Activated CD4-positive, CD25-positive, alpha-beta regulatory T cell treated with anti-CD3 and anti-CD28 coated beads, Interleukin-2, amount 50 U/mL, for 24 hours (primary cell): Measurements from ENCODE around the gene TCN2.
"Not testable (repeated sequence)": the region's sequence is repeated elsewhere in the genome, so short reads cannot be mapped to it uniquely, and the experiment has no call there.

Experiments
- ATAC-seq, 2 donors: fragments of 150-1000 bp; cut with Tn5 transposase; one replicate each; pipeline ENCODE4 v1.10.0; 2021; ENCODE audit warnings: mild to moderate bottlenecking in 1 of 2, moderate library complexity in 1 of 2

TCN2 gene

DNA sequence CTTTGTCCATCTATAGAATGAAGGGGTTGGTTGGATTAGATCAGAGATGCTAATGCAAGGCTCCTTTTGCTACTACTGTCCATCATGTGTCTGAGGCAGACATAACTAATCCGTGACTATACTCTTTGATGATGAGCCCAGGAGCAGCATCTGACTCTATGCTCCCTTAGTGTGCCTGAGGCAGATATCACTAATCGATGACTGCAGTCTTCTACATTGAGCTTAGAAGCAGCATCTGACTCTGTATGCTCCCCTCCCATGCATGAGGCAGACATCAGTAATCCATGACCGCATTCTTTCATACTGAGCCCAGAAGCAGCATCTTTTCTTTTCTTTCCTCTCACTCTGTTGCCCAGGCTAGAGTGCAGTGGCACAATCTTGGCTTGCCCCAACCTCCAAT is 4.2 kb downstream of the TCN2 start:
- ATAC-seq: no peak

DNA sequence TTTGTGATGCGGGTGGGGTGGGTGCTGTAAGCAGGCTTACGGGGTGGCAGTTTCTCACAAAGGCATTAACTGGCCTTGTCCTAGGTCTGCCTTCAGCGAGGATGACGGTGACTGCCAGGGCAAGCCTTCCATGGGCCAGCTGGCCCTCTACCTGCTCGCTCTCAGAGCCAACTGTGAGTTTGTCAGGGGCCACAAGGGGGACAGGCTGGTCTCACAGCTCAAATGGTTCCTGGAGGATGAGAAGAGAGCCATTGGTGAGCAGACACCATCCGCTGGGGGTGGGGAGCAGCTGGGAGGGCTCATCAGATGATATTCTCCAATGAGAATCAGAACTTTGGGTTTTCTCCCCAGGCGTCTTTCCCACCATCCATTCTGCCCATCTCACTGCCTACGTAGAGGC is 5.8 kb downstream of the TCN2 start:
- ATAC-seq: no peak

DNA sequence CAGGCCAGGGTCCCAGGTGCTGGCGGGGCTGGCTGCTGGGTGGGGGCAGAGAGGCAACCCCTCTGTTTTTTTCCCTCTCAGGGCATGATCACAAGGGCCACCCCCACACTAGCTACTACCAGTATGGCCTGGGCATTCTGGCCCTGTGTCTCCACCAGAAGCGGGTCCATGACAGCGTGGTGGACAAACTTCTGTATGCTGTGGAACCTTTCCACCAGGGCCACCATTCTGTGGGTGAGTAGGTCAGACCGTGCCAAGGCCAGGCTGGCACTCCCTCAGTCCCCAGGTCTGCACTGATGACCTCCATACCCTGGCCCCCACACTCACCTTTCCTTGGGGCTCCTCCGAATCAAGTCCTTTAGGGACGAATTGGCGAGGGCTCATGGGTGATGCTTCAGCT is 7.3 kb downstream of the TCN2 start:
- ATAC-seq: no peak

DNA sequence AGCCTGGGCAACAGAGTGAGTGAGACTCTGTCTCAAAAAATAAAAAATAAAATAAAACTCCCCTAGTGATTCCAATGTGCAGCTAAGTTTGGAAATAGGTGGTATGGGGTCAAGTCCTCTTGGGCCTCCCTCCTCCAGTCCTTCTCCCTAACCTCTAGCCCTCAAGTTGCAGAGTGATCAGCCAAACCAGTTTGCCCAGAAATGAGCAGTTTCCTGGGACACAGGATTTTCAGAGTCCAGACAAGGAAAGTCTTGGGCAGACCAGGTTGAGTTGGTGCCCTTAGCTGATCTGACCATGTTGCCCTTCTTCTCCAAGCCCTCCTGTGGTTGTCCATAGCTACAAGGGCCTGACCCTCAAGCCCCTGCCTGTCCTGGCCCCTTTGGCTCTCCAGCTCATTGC is 7.9 kb downstream of the TCN2 start:
- no peak for ATAC-seq

DNA sequence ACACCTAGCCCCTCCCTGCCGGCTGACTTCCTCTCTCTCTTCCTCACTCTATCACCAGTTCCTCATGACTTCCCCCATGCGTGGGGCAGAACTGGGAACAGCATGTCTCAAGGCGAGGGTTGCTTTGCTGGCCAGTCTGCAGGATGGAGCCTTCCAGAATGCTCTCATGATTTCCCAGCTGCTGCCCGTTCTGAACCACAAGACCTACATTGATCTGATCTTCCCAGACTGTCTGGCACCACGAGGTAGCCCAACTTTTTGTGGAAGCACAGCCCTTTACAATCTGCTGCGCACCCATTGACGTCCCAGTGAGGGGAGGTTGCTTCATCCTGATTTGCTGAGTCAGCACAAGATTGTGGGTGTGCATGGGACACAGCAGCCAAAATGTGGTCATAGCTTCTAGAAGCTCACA is 8.6 kb downstream of the TCN2 start:
- ATAC-seq: no peak

DNA sequence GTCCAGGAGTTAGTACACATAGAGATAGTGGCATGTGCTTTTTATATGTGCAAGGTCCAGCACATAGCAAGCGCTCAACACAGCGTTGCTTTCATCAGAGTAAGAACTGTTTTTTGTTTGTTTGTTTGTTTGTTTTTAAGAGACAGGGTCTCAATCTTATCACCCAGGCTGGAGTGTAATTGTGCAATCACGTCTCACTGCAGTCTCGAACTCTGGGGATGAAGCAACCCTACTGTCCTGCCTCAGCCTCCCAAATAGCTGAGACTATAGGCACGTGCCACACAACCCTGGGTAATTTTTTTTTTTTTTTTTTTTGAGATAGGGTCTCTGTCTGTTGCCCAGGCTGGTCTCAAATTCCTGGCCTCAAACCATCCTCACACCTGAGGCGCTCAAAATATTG is 10.8 kb downstream of the TCN2 start:
- ATAC-seq: no peak

DNA sequence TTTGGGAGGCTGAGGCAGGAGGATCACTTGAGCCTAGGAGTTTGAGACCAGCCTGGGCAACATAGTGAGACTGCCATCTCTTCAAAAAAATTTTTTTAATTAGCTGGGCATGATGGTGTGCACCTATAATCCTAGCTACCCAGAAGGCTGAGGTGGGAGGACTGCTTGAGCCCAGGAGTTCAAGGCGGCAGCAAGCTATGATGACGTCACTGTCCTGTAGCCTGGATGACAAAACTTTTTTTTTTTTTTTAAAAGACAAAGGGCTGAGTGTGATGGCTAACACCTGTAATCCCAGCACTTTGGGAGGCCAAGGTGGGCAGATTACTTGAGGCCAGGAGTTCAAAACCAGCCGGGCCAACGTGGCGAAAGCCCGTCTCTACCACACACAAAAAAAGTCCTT is 12.9 kb downstream of the TCN2 start:
- ATAC-seq: not testable (repeated sequence)

DNA sequence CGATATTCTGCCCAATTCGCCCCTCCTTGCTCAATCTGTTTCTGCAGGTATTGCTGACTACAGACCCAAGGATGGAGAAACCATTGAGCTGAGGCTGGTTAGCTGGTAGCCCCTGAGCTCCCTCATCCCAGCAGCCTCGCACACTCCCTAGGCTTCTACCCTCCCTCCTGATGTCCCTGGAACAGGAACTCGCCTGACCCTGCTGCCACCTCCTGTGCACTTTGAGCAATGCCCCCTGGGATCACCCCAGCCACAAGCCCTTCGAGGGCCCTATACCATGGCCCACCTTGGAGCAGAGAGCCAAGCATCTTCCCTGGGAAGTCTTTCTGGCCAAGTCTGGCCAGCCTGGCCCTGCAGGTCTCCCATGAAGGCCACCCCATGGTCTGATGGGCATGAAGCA is 19.4 kb downstream of the TCN2 start:
- no peak for ATAC-seq

DNA sequence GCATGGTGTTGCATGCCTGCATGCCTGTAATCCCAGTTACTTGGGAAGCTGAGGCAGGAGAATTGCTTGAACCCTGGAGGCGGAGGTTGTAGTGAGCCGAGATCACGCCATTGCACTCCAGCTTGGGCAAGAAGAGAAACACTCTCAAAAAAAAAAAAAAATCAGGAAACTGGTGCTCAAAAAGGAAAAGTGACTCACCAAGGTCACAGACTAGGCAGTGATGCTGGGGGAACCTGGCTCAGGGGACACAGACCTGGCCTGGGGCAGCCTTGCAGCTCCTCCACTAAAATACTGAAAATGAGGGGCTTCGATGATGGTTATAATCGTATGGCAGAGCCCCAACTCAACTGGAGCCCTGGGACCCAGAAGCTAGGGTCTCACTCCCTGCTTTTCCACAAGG is 20.5 kb downstream of the TCN2 start:
- no peak for ATAC-seq

DNA sequence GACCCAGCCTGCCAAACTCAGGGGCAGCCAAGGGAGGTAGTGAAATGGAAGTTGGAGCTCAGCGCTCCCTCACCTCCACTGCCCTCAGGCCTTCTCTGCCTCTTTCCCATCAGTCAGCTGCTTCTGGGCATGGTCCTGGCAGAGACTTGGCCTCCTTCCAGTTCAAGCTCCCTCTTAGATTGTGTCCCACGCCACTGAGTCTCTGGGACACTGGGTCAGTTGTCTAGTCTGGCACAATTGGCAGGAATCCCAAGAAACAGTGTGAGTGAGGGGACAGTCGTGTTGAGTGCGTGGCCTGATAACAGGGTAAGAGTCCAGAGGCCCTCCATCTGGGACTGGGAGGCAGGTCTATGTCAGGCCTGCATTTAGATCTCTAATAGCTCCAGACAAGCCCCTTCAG is 21.5 kb downstream of the TCN2 start:
- ATAC-seq: no peak

DNA sequence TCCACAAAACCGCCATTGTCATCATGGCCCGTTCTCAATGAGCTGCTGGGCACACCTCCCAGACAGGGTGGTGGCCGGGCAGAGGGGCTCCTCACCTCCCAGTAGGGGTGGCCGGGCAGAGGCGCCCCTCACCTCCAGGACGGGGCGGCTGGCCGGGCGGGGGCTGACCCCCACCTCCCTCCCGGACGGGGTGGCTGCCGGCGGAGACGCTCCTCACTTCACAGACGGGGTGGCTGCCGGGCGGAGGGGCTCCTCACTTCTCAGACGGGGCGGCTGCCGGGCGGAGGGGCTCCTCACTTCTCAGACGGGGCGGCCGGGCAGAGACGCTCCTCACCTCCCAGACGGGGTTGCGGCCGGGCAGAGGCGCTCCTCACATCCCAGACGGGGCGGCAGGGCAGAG is 24.5 kb downstream of the TCN2 start:
- ATAC-seq: not testable (repeated sequence)

DNA sequence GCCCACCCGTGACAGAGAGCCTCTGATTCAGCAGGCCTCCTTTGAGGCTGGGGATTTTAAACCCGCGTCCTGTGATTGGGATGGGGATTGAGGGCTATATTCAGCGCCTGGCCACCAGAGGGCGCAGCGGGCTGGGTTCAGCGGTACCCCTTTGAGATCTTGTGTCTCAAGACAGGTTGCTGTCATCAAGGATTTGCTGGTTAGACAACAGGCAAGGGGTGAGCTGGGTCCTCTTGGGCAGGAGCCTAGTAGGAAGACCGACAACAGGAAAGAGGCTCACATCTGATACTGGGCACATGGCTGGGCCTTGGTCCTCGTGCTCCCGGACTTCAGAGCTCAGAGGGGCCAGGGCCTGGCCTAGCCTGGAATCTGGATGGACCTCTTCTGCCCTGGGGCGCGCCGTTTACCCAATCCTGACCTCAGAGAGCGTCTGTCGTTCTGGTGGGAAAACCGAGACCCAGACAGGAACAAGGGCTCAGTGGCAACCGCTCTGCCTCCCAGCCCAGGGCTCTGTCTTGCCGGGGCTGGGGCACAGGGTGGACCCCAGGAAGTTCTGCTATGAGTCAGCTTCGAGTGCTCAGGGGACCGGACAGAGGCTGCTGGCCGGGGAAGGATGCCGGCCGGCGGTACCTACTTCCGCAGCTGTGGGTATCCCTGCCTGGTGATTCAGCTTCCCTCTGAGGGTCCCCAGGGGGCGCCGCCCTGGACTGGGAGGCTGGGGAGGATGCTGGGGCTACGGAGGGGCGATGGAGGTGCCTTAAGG is 27.7 kb downstream of the TCN2 start:
- peak; percentile 69 to 70 for ATAC-seq

DNA sequence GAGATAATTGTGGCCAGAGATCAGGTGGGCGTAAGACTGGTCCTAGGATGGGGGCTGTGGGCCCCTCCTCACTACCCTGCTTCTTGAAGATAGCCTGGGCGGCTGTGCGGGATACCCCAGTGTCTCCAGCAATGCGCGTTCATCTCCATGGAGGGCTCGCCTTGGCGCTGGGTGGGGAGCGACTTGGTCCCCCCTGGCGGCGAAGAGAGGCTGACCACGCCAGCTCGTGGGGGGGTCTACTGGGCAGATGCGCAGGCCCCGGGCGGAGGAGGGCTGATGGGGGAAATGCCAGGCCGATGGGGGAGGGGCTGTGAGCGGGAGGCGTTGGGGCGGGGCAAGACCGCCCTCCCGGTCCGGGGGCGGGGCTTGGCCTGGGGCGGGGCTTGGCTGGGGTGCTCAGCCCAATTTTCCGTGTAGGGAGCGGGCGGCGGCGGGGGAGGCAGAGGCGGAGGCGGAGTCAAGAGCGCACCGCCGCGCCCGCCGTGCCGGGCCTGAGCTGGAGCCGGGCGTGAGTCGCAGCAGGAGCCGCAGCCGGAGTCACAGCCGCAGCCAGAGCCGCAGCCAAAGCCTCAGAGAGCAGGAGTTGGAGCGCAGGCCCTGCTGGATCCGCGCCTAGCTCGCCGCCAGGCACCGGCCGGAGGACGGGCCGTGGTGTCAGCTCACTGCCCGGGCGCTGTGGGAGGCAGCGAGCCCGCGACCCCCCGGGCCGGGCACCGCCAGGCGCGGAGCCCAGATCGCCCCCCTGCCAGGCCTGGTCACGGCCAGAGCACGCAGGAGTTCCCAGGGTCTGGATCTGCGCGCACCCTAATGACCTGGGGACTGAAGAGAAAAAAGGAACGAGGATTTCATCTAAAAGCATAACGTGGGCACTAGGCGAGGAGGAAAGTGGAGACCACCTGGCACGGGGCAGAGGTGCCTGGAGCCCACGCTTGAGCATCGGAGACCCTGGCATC is 28.6 kb downstream of the TCN2 start, which contains the start of gene SLC35E4:
Gene SLC35E4, plus strand, starts transcription at position 509 of the 953 bp plus-strand sequence. CDS start 670 bp downstream, outside the sequence.
- ATAC-seq: peak; percentile 85 to 87

DNA sequence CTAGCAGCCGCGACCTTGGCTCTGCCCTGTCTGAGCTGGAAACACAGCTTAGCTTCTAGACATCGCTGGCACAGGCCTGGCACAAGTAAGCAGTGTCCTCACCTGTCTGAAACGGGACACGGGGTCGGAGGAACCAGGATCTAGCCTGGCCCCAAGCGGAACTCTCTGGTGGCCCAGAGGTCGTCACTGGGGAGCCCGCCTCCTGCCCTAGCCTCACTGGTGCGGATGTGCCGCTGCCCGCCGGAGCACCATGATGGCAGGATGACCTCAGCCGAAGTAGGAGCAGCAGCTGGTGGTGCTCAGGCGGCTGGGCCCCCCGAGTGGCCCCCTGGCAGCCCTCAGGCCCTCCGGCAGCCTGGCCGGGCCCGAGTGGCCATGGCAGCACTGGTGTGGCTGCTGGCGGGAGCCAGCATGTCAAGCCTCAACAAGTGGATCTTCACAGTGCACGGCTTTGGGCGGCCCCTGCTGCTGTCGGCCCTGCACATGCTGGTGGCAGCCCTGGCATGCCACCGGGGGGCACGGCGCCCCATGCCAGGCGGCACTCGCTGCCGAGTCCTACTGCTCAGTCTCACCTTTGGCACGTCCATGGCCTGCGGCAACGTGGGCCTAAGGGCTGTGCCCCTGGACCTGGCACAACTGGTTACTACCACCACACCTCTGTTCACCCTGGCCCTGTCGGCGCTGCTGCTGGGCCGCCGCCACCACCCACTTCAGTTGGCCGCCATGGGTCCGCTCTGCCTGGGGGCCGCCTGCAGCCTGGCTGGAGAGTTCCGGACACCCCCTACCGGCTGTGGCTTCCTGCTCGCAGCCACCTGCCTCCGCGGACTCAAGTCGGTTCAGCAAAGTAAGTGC is 29.5 kb downstream of the TCN2 start:
- no peak for ATAC-seq

DNA sequence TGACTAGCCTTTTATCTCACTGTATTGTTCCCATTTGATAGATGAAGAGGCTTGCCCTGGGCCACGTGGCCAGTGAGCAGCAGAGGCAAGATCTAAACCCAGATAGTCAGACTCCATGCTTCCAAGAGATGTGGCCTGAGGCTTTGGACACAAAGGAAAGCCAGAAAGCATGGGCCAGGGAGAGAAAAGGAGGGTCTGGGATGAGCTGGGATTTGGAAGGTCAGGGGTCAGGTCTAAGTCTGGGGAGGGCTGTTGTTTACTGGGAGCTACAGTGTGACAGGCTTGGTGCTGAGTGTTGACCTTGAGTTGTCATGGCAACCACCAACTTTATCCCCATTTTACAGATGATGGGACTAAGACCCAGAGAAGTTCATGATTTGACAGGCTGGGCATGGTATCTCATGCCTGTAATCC is 30.7 kb downstream of the TCN2 start:
- no peak for ATAC-seq

DNA sequence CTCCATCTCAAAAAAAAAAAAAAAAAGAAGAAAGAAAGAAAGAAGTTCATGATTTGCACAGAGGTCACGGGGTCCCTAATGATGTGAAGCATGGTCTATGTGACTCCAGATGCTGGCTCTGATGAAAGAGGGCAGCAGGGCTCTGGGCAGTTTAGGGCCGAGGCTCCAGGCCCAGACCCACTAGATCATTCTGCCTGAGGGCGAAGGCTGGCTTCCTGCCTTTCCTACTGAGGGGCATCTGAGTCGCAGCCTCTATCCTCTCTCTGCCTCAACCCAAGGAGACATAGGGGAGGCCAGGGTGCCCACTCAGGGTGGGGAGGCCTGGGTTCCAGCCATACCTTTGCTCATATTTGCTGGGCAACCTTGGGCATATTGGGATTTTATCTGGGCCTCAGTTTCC is 33.4 kb downstream of the TCN2 start:
- no peak for ATAC-seq

DNA sequence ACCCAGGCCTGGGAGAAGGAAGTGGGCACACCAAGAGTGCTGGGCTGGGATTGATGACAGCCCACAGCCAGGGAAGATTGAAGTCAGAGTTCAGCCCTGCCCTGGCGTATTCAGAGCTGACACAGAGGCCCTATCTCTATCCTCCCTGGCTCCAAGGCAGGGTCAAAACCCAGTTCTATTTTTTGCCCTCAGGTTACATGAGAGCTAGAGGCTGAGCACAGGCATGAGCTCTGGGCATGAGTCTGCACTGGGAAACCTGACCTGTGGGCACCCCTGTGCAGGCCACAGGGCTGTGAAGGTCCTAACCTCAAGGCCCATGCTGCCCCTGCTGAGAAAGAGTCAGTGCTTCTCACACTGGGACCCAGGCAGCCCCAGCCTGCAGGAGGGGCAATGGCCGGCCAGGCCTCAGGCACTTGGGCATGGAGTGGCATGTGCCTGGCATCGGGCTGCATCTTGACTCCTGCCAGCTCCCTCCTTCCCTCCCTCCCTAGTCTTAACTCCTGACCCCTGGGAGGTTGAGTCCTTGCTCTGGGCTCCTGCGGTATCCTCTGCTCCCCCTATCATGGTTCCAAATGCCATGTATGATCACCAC is 34.0 kb downstream of the TCN2 start:
- ATAC-seq: no peak

DNA sequence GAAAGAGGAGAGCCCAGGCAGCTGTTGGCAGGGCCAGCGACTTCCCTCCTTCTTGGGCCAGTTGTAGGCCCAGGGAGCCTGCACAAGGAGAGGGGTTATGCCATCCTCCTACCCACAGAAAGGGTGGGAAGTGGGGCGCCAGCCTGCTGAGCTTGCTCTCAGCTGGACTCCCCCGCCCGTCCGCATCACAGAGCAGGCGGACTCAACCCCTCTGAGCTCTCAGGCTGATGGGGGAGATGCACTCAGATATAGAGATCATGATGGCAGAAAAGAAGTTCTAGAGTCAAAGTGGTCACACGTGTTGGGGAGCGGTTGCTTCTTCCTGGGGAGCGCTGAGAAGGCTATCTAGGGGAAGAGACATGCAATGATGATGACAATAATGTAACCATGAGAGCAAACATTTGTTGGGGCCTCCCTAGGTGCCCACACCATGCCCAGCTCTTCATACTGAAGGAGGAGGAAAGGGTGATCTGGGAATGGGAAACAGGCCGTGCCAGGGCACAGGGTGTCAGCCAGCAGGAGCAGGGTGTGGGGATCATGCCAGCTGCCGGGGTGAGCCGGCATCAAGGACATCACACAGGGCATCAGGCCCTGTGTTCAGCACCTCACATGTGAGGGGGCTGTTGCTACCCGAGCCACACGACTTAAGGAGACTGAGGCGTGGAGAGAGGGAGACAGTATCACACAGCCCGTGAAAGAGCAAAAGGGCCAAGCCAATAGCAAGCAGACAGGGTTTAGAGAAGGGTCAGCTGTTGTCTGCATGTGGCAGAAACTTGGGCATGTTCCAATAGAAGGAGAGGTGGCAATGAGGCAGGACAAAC is 36.3 kb downstream of the TCN2 start:
- ATAC-seq: no peak

DNA sequence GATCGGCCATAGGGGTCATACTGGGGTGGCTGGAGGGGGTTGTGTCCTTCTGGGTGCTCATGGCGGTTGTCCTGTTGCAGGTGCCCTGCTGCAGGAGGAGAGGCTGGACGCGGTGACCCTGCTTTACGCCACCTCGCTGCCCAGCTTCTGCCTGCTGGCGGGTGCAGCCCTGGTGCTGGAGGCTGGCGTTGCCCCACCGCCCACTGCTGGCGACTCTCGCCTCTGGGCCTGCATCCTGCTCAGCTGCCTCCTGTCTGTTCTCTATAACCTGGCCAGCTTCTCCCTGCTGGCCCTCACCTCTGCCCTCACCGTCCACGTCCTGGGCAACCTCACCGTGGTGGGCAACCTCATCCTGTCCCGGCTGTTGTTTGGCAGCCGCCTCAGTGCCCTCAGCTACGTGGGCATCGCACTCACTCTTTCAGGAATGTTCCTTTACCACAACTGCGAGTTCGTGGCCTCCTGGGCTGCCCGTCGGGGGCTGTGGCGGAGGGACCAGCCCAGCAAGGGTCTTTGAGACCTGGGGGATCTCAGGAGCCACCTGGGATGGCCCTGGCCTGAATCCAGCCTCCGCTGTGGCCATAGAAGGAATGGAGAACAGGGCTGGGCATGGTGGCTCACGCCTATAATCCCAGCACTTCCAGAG is 39.7 kb downstream of the TCN2 start:
- ATAC-seq: no peak

DNA sequence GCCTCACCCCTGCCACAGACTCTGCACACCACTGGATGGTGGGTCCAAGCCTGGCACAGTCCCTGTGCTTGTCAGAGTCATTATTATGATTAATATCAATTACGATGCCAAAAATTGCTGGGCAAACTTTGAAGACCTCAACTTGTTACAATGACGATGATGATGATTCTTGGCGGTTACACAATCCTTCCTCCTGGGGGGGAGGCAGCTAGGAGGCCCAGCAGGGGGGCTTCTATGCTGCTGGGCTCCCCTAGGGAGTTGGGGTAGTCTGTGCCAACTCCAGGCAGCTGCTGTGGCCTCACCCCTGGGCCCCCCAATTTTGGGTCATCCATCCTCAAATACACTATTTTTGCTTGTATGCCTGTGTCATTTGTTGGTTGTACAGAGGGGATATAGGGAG is 40.6 kb downstream of the TCN2 start:
- no peak for ATAC-seq

DNA sequence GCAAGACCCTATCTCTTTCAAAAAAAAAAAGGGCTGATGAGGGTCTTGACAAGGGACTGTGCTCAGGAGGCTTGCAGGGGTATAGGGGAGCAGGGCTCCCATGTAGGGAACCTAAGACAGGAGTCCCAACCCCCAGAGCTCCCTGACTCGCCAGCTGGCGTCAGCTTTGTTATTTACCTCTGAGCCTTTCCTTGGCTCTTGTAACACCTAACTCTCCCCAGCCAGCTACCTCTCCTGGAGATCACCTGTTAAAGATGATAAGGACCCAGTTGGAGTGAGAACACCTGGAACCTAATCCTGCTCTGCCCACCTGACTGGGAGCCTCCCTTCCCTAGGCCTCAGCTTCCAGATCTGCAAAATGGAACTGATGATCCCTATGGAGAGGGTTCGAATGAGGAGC is 41.9 kb downstream of the TCN2 start:
- no peak for ATAC-seq
